IMR-90 (cell line): Measurements from ENCODE around the gene ZBTB4.

ENCODE experiments used
- BHLHE40 ChIP-seq: fragments of 150-350 bp; IDR thresholded peaks from 2 replicates; pipeline ENCODE4 v1.6.1; 2016; ENCODE audit warnings: mild to moderate bottlenecking, low read depth, low read length
- CHD1 ChIP-seq: IDR thresholded peaks from 2 replicates; pipeline ENCODE4 v1.6.1; 2012; ENCODE audit warnings: low read depth, low read length, improper control_type of control experiment
- NFE2L2 ChIP-seq: fragments of 150-350 bp; IDR thresholded peaks from 2 replicates; pipeline ENCODE4 v1.6.1; 2016; ENCODE audit warnings: low read depth, mild to moderate bottlenecking, low read length
- POLR2A ChIP-seq: IDR thresholded peaks from 2 replicates; pipeline ENCODE4 v1.6.1; 2012; ENCODE audit warnings: mild to moderate bottlenecking, low read depth, low read length
- RAD21 ChIP-seq: IDR thresholded peaks from 2 replicates; pipeline ENCODE4 v1.6.1; 2012; ENCODE audit warnings: low read length, improper control_type of control experiment
- RFX5 ChIP-seq: IDR thresholded peaks from 2 replicates; pipeline ENCODE4 v1.8.0; 2012; ENCODE audit warnings: low read depth, mild to moderate bottlenecking, low read length, moderate library complexity
- SMC3 ChIP-seq: fragments of 150-350 bp; IDR thresholded peaks from 2 replicates; pipeline ENCODE4 v1.6.1; 2016; ENCODE audit warnings: low read depth, mild to moderate bottlenecking, antibody characterized with exemption, low read length, moderate library complexity
- TF ChIP-seq, protein P1 (sequence below): conservative IDR thresholded peaks from 2 replicates; pipeline ENCODE4 v1.5.1; 2012; ENCODE audit warnings: mild to moderate bottlenecking, low read depth, low read length, improper control_type of control experiment

DNA sequence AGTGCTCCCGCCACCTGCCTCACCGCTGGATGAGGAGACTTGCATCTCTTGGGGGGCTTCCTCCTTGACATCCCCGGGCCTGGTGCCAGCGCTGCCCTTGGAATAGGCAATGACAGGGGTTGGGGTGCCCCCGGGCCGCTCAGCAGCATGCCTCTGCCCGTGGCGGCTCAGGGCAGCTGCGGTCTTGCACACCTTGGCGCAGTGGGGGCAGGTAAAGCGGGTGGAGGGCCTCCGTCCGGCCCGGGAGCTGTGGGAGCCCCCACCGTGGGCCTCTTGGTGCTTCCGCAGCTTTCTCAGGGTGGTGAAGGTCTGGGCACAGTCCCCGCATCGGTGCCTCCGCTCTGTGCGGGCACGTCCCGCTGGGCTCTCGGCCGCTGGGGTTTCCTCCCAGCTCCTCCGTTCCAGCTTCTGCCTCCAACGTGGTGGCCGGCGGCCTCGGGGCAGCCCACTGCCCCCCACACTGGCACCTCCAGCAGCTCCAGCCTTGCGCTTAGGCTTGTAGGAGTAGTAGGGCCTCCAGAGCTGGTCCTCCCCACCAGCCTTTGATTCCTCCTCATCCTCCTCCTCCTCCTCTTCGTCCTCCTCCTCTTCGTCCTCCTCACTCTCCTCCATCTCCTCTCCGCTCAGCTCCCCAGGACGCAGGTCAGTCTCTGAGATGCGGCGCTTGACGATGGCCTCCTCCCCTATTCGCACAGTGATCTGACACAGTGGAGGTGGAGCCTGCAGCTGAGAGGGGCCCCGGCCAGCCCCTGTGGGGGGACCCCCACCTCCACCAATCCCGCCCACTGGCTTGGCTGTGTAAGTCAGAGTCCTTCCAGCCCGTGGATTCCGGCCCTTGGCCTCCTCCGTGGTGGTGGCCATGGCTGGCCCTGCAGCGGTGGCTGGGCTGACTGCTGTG lies 16.7 kb downstream of the ZBTB4 start:
- TF ChIP-seq POLR2A (no peak), RFX5 (no peak), BHLHE40 (no peak), RAD21 (no peak), CHD1 (no peak), NFE2L2 (no peak), SMC3 (no peak)
- TF ChIP-seq, protein P1, sequence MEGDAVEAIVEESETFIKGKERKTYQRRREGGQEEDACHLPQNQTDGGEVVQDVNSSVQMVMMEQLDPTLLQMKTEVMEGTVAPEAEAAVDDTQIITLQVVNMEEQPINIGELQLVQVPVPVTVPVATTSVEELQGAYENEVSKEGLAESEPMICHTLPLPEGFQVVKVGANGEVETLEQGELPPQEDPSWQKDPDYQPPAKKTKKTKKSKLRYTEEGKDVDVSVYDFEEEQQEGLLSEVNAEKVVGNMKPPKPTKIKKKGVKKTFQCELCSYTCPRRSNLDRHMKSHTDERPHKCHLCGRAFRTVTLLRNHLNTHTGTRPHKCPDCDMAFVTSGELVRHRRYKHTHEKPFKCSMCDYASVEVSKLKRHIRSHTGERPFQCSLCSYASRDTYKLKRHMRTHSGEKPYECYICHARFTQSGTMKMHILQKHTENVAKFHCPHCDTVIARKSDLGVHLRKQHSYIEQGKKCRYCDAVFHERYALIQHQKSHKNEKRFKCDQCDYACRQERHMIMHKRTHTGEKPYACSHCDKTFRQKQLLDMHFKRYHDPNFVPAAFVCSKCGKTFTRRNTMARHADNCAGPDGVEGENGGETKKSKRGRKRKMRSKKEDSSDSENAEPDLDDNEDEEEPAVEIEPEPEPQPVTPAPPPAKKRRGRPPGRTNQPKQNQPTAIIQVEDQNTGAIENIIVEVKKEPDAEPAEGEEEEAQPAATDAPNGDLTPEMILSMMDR = no peak
